Hepatocyte (in vitro differentiated cells): ENCODE results near the gene HEXIM2.

ENCODE experiments used
- EZH2 ChIP-seq: fragments of 200-600 bp; sonication (generic); IDR thresholded peaks from 2 replicates; pipeline ENCODE4 v1.6.1; 2016; ENCODE audit warnings: antibody characterized with exemption, mild to moderate bottlenecking, borderline replicate concordance
- EZH2phosphoT487 ChIP-seq: fragments of 200-600 bp; sonication (generic); IDR thresholded peaks from one replicate; pipeline ENCODE4 v1.6.1; 2018; ENCODE audit warnings: antibody characterized with exemption, mild to moderate bottlenecking, low read depth, moderate library complexity; ENCODE audit not compliant: unreplicated experiment, severe bottlenecking
- TF ChIP-seq, protein P1 (sequence below): fragments of 200-600 bp; sonication (generic); IDR thresholded peaks from 2 replicates; pipeline ENCODE4 v1.5.1; 2016; ENCODE audit warnings: antibody characterized with exemption, mild to moderate bottlenecking; ENCODE audit not compliant: poor library complexity

DNA sequence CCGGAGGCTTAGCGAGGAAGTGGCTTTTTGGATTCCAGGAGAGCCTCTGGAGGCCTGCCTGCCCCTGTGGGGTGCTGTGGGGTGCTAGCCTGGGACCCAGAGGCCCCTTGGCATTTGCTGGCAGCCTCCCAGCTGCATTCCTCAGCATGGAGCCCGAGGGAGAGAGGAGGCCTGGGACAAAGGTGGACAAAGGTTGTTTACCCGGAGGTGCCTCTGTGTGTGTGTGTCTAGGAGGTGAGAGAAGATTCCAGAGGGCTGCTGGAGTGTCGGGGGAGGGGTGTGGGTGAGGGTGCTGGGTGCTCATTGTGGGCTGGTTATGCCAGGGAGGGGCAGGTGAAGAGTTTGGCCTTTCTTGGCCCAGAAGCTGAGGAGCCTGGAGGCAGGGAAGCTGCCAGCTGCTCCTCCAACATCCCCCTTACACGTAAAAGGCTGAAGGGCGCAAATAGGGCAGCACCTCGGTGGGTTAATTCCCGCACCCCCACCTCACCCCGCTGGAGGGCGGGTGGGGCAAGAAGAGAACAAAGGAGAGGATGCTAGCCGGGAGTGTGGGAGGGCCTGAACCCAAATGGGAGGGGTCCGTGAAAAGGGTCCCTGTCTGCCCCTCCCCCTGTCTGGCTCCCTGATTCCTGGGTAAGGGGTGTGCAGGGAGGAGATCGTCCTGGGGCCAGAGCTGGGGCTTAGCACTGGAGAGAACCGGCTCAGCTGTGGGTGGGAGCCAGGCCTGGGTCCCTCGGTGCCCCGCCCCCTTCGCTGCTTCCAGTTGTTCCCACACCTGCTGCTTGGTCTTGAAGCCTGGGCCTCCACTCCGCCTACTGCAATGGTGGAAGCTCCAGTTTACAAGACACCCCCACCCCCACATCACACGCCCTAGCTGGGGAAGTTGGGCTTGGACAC, 9.9 kb downstream of the HEXIM2 start:
- no peak for TF ChIP-seq EZH2
- TF ChIP-seq, protein P1, sequence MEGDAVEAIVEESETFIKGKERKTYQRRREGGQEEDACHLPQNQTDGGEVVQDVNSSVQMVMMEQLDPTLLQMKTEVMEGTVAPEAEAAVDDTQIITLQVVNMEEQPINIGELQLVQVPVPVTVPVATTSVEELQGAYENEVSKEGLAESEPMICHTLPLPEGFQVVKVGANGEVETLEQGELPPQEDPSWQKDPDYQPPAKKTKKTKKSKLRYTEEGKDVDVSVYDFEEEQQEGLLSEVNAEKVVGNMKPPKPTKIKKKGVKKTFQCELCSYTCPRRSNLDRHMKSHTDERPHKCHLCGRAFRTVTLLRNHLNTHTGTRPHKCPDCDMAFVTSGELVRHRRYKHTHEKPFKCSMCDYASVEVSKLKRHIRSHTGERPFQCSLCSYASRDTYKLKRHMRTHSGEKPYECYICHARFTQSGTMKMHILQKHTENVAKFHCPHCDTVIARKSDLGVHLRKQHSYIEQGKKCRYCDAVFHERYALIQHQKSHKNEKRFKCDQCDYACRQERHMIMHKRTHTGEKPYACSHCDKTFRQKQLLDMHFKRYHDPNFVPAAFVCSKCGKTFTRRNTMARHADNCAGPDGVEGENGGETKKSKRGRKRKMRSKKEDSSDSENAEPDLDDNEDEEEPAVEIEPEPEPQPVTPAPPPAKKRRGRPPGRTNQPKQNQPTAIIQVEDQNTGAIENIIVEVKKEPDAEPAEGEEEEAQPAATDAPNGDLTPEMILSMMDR = no peak
- TF ChIP-seq EZH2phosphoT487 = no peak
